AG20443 (cell line): ENCODE data around the gene CDH8.
A peak's percentile ranks its signal among the peaks of the same experiment; 100 is the strongest.
"Not testable (repeated sequence)": the region's sequence is repeated elsewhere in the genome, so short reads cannot be mapped to it uniquely, and the experiment has no call there.

Source experiments
- DNase-seq: peaks from one replicate; pipeline ENCODE4 v3.0.0; 2012; ENCODE audit warnings: low spot score, mixed read lengths

CDH8 gene

GRCh38 chr16:61791464-61791863 is 244.8 kb downstream of the CDH8 start:
- peak; percentile 10 for DNase-seq

- DNase-seq = not testable (repeated sequence)
These were observed 254.4 kb downstream of the CDH8 start for GRCh38 chr16:61781855-61782254.

DNA sequence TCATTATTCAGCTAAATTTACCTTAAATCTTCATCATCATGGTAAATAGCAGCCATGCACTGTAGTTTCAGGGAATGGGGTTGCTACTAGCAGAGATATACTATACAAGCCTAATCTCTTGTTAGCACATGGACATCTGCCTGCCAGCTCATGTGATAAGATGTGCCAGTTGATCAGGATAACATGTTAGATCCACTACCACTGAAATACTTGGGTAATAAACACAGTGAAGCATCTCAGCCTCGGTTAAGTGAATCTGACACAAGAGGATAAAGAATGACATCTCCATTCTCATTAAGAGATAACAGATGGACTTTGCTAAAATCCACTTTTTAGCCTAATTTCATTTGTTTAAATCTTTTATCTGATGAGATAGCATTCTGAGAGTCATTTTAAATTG is 256.1 kb downstream of the CDH8 start:
- no peak for DNase-seq

DNA sequence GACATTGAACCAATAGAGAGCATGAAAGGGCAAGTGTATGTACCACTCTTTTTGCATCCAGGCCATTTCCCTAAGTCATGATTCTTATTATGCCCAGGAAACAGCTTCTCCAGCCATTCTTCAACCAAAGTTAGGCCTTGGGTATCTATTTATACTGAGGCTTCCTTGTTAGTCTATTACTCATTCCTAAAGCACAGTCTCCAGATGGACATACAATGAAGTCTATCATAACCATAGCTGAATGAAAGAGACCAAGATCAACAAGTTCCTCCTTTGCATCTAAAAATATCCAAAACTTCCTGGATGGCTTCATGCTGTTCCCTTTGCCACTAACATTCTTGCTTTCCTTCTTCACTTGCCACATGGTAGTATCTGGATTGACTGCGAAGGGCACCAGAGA is 265.9 kb downstream of the CDH8 start:
- no peak for DNase-seq

- DNase-seq = no peak
These were observed 272.2 kb downstream of the CDH8 start for GRCh38 chr16:61763991-61764390.

DNA sequence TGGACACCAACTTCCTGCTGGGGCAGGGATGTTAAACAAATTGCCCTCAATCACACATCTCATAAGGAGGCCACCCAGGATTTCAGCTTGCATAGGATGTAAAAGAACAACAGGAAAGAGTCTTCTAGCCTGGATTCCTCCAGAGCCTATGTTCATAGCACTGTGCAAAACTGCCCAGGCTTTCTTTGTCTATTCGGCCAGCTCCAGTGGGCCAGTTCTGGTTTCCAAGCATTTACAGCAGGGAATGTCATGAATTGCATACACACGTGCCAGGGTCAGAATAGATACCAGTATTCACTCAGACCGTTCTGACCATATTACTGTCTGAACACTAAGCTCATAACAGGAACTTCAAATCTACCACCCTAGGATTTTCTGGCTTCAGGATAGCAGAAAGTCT is 273.2 kb downstream of the CDH8 start:
- DNase-seq = no peak

GRCh38 chr16:61730997-61731396 is 305.2 kb downstream of the CDH8 start:
- DNase-seq = no peak

DNA sequence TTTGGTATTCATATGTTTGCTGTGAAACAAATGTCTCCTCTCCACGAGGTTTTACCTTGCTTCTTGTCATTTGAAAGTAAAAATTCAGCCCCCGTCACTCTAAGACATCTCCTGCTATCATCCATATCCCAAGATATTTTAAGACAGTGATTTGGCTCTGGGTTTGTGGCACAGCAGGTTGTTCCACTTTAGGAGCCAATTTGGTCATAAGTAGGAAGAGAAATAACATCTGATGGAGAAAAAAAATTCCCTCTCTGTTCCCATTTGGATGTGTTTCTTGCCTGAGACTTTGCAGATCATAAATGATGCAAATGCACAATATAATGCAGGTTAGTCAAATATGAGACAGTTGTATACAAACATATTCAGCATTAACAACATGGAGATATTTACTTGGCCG is 309.5 kb downstream of the CDH8 start:
- DNase-seq = no peak

- no peak for DNase-seq
These were observed 310.1 kb downstream of the CDH8 start for GRCh38 chr16:61726125-61726524.

- DNase-seq = no peak
These were observed 314.7 kb downstream of the CDH8 start for GRCh38 chr16:61721544-61721943.

DNA sequence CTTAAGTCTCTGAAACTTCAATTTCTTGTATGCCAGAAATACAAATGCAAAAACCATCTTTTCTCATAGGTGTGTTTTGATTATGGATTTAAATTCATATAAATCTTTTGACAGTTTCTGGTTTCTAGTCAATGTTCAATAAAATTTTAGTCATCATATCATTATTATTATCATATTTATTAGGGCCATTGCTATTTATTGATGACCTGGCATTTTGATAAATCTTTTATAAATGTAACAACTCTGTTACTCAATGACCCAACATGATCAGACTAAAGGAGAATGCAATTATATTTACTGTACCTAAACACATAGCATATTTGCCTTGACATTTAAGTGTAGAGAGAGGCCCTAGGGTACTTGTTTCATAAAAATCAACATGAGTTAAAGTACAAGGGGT is 320.8 kb downstream of the CDH8 start:
- DNase-seq = no peak

DNA sequence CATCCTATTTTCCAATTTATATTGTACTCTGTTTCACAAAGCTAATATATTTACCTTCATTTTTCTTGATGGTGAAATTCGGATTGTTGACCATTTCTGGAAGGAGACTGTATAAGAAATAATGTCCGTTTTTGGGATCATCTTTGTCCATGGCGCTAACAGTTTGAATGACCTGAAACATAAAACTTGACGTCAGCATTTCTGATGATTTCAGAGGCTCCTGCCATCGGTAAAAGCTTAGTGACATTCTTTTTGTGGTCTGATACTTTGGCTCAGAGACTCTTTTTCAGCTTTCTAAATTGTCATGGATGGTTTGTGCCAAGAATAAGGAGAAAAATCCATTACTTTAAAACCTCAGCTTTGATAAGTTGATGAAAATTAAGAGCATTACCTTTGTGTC is 322.5 kb downstream of the CDH8 start:
- no peak for DNase-seq

DNA sequence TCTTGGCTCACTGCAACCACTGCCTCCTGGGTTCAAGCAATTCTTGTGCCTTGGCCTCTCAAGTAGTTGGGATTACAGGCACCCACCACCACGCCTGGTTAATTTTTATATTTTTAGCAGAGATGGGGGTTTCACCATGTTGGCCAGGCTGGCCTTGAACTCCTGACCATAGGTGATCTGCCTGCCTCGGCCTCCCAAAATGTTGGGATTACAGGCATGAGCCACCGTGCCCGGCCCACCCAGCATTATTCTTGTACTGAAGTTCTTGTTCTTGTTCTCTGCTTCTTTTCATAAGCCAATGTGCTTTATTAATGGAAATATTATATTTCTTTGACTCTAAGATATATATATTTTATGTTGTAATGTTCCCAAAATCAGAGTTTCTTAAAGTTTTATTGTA is 336.6 kb downstream of the CDH8 start:
- not testable (repeated sequence) for DNase-seq

DNA sequence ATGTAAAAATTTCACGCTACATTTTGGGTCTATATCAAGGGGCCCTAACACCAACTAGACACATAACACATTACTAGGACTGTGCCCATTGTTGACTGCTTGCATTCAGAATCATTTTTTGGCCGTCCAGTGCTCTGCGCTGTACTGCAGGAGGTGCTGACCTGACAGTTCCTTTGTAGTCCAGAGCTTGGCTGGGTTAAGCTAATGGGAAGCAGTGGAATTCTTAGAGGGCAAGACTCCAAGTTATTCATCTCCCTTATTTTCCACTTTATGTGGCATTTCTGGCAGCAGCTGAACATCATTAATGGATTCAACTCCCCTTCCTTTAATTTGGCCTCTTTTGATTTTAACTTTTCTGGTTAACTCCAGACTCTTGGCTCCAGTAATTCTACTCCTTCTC is 351.7 kb downstream of the CDH8 start:
- DNase-seq = no peak

GRCh38 chr16:61681673-61682072 is 354.6 kb downstream of the CDH8 start:
- DNase-seq = no peak

DNA sequence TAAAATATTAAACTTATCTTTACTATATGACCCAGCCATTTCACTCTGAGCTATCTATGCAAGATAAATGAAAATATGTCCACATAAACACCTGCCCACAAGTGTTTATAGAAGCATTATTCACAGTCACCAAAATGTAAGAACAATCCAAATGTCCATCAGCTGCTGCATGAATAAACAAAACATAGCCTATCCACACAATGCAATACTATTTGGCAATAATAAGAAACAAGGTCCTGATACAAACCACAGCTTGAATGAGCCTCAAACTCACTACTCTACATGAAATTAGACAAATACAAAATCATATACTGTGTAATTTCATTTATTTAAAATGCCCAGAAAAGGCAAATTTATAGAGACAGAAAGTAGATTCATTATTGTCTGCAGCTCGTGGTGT is 355.1 kb downstream of the CDH8 start:
- DNase-seq = no peak

DNA sequence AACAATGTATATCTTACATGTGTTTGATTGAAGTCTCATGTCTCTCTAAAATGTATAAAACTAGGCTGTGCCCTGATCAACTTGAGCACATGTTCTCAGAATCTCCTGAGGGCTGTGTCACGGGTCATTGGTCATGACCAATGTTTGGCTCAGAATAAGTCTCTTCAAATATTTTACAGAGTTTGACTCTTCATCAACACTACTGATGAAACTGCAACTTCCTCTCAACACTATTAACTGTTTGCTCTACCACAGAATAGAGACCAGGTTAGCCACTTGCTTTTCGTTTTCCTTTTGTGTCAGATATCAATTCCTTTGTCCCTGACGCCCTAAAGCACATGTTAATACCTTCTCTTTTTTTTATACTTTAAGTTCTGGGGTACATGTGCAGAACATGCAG is 358.1 kb downstream of the CDH8 start:
- DNase-seq = no peak

DNA sequence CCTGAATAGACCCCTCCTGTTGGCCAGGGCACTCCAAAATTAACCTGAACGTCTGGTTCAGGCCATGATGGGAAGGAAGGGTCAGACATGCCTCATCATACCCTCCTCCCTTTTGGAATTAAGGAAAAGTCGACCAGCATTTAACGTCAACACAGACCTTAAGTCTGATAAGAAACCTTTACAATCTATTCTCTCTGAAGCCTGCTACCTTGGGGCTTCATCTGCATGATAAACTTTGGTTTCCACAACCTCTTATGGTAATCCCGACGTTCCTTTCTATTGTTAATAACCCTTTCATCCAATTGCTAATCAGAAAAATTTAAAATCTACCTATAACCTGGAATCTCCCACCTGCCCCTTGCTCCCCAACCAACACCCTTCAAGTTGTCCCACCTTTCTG is 358.5 kb downstream of the CDH8 start:
- DNase-seq = no peak

GRCh38 chr16:61676740-61677139 is 359.5 kb downstream of the CDH8 start:
- no peak for DNase-seq

DNA sequence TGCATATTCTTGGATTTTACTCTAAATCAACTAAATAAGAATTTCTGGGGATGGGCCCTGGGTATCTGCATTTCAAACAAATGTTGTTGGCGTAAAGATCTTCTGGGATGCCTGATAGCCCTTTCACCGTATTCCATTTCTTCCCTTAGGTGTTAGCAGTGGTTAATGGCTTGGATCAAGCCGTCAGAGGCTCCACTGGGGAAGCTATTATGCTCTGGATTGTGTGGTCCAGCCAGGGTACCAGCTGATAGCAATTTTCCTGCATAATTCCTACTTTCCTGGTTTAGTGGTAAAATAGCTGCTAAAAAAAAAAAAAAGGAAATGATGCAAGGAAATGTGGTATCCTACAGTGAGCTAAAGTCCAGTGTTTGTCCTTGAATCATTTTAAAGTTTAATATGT is 365.1 kb downstream of the CDH8 start:
- DNase-seq = no peak

DNA sequence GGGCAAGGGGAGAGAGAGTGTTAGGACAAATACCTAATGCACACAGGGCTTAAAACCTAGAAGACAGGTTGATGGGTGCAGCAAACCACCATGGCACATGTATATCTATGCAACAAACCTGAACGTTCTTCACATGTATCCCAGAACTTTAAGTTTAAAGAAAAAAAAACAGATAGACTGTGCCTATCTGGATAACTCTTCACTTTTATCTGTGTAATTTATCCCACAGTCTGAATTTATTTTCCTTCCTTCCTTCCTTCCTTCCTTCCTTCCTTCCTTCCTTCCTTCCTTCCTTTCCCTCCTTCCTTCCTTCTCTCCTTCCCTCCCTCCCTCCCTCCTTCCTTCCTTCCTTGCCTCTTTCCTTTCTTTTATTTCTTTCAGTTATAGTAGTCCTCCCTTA is 370.7 kb downstream of the CDH8 start:
- DNase-seq = no peak

- DNase-seq = no peak
These were observed 376.3 kb downstream of the CDH8 start for GRCh38 chr16:61659936-61660335.

GRCh38 chr16:61654962-61655361 is 381.3 kb downstream of the CDH8 start:
- peak; percentile 7 for DNase-seq

DNA sequence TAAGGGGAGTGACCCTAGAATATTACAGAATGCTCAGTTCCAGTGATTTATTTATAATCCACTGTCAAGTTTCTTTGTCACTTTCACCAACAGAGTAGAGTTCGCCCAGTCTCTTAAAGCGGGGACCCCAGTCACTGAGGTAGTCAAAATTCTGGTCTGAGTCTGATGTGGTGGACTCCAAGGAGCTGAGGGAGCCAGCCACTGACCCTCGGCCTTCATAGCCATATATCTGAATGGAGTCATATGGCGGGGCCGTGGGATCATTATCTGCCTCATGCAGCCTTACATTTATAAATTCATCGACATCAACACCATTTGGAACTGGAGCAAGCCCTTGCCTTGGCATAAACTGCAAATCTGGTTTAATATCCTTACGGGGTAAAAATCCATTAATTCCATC is 382.7 kb downstream of the CDH8 start:
- DNase-seq = no peak

GRCh38 chr16:61645561-61645960 is 390.7 kb downstream of the CDH8 start:
- no peak for DNase-seq
